HG03354 (cell line): ENCODE results near the gene KIRREL3.

ENCODE experiments used
- ATAC-seq: cut with Tn5 transposase; IDR thresholded peaks from one replicate; pipeline ENCODE4 v1.9.1; 2021; ENCODE audit warnings: mild to moderate bottlenecking; ENCODE audit not compliant: unreplicated experiment, poor library complexity, severe bottlenecking

The KIRREL3 gene

GRCh38 chr11:126601550-126602215 lies 398.9 kb downstream of the KIRREL3 start:
- ATAC-seq = no peak

- ATAC-seq = no peak
Observed at GRCh38 chr11:126601136-126601535, 399.4 kb downstream of the KIRREL3 start.

- no peak for ATAC-seq
Observed at GRCh38 chr11:126599217-126599897, 401.2 kb downstream of the KIRREL3 start.

GRCh38 chr11:126598344-126599216 lies 402.0 kb downstream of the KIRREL3 start:
- no peak for ATAC-seq

GRCh38 chr11:126597041-126597440 lies 403.5 kb downstream of the KIRREL3 start:
- ATAC-seq = no peak

- ATAC-seq = no peak
Observed at GRCh38 chr11:126596474-126596873, 404.1 kb downstream of the KIRREL3 start.

GRCh38 chr11:126595560-126595959 lies 405.0 kb downstream of the KIRREL3 start:
- ATAC-seq = no peak

- no peak for ATAC-seq
Observed at GRCh38 chr11:126594921-126595367, 405.6 kb downstream of the KIRREL3 start.

- ATAC-seq = no peak
Observed at GRCh38 chr11:126592496-126593410, 407.8 kb downstream of the KIRREL3 start.

GRCh38 chr11:126591966-126592489 lies 408.5 kb downstream of the KIRREL3 start:
- ATAC-seq = no peak

GRCh38 chr11:126589492-126589803 lies 411.1 kb downstream of the KIRREL3 start:
- ATAC-seq = no peak

- ATAC-seq = no peak
Observed at GRCh38 chr11:126588630-126589491, 411.7 kb downstream of the KIRREL3 start.

- ATAC-seq = no peak
Observed at GRCh38 chr11:126587541-126587940, 413.0 kb downstream of the KIRREL3 start.

- ATAC-seq = no peak
Observed at GRCh38 chr11:126585774-126586491, 414.6 kb downstream of the KIRREL3 start.

- no peak for ATAC-seq
Observed at GRCh38 chr11:126585388-126585773, 415.2 kb downstream of the KIRREL3 start.

GRCh38 chr11:126583594-126584427 lies 416.8 kb downstream of the KIRREL3 start:
- no peak for ATAC-seq

GRCh38 chr11:126583101-126583500 lies 417.5 kb downstream of the KIRREL3 start:
- ATAC-seq = no peak
